ENCODE results near the gene E2F1. TPM values are rescaled to one million over a fixed set of nuclear protein-coding genes. Genes with fewer than 3 reads are reported as not detected.

Gene E2F1
- total and polyA plus RNA-seq, 4 donors: 0.10 to 11.0 (median 0.88) TPM

- peaks cover 2 to 17% (median 8%) of the 10 kb centered on the region in 4 donors for H3K4me1 ChIP-seq (ENCODE audit: control insufficient read depth in 4 of 4, insufficient read depth in 4 of 4, low read length in 3 of 4)
- WGBS: 94% methylated on average over 9 of the region's 9 CpGs
- no peak for TF ChIP-seq RXRA (IDR thresholded peaks at IDR 0.05)
- TF ChIP-seq, protein P1, sequence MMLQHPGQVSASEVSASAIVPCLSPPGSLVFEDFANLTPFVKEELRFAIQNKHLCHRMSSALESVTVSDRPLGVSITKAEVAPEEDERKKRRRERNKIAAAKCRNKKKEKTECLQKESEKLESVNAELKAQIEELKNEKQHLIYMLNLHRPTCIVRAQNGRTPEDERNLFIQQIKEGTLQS (IDR thresholded peaks at IDR 0.05): no peak
- TF ChIP-seq RAD21 (IDR thresholded peaks at IDR 0.05): no peak
- TF ChIP-seq, protein P2, sequence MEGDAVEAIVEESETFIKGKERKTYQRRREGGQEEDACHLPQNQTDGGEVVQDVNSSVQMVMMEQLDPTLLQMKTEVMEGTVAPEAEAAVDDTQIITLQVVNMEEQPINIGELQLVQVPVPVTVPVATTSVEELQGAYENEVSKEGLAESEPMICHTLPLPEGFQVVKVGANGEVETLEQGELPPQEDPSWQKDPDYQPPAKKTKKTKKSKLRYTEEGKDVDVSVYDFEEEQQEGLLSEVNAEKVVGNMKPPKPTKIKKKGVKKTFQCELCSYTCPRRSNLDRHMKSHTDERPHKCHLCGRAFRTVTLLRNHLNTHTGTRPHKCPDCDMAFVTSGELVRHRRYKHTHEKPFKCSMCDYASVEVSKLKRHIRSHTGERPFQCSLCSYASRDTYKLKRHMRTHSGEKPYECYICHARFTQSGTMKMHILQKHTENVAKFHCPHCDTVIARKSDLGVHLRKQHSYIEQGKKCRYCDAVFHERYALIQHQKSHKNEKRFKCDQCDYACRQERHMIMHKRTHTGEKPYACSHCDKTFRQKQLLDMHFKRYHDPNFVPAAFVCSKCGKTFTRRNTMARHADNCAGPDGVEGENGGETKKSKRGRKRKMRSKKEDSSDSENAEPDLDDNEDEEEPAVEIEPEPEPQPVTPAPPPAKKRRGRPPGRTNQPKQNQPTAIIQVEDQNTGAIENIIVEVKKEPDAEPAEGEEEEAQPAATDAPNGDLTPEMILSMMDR (IDR thresholded peaks at IDR 0.05; ENCODE audit: low read depth, low read length, missing input control): no peak
- no peak for TF ChIP-seq JUND (IDR thresholded peaks at IDR 0.05)
- TF ChIP-seq YY1 (IDR thresholded peaks at IDR 0.05): no peak
- no peaks in the 10 kb centered on the region for H3K27me3 ChIP-seq (ENCODE audit: control insufficient read depth in 4 of 4, insufficient read depth in 4 of 4, low read length in 3 of 4)
- H3K36me3 ChIP-seq (ENCODE audit: control insufficient read depth in 4 of 4, insufficient read depth in 3 of 4, low read depth in 1 of 4, low read length in 3 of 4): no peaks in the 10 kb centered on the region
- H3K27ac ChIP-seq (ENCODE audit: low read depth in 1 of 2, low read length in 2 of 2): no peak overlapping the region
- H3K9me3 ChIP-seq (ENCODE audit: control insufficient read depth in 4 of 4, low read length in 3 of 4): no peaks in the 10 kb centered on the region
- H3K9ac ChIP-seq (ENCODE audit: low read depth in 1 of 2, low read length in 2 of 2): no peak overlapping the region
- H3K4me3 ChIP-seq (ENCODE audit: low read depth in 1 of 3, low read length in 3 of 3): no peak overlapping the region
- DNase-seq (ENCODE audit: low spot score): no peak
Observed at GRCh38 chr20:33681728-33682353, 4.3 kb downstream of the E2F1 start.

GRCh38 chr20:33681288-33681687 lies 4.9 kb downstream of the E2F1 start:
- no peak for DNase-seq (ENCODE audit: low spot score)
- no peaks in the 10 kb centered on the region for H3K36me3 ChIP-seq (ENCODE audit: control insufficient read depth in 4 of 4, insufficient read depth in 3 of 4, low read depth in 1 of 4, low read length in 3 of 4)
- 90% methylated on average over 5 of the region's 5 CpGs for WGBS
- no peak overlapping the region for H3K9ac ChIP-seq (ENCODE audit: low read depth in 1 of 2, low read length in 2 of 2)
- no peak overlapping the region for H3K27ac ChIP-seq (ENCODE audit: low read depth in 1 of 2, low read length in 2 of 2)
- H3K4me1 ChIP-seq (ENCODE audit: control insufficient read depth in 4 of 4, insufficient read depth in 4 of 4, low read length in 3 of 4): peaks cover 0 to 14% (median 6%) of the 10 kb centered on the region in 4 donors
- H3K4me3 ChIP-seq (ENCODE audit: low read depth in 1 of 3, low read length in 3 of 3): no peak overlapping the region
- no peaks in the 10 kb centered on the region for H3K27me3 ChIP-seq (ENCODE audit: control insufficient read depth in 4 of 4, insufficient read depth in 4 of 4, low read length in 3 of 4)
- TF ChIP-seq, protein P3, sequence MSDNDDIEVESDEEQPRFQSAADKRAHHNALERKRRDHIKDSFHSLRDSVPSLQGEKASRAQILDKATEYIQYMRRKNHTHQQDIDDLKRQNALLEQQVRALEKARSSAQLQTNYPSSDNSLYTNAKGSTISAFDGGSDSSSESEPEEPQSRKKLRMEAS (IDR thresholded peaks at IDR 0.05): no peak
- no peak for TF ChIP-seq YY1 (IDR thresholded peaks at IDR 0.05)
- TF ChIP-seq HNF4A (conservative IDR thresholded peaks at IDR 0.05): no peak
- TF ChIP-seq, protein P1 (IDR thresholded peaks at IDR 0.05): no peak
- TF ChIP-seq FOXA2 (IDR thresholded peaks at IDR 0.05): no peak
- no peak for TF ChIP-seq SP1 (IDR thresholded peaks at IDR 0.05)
- TF ChIP-seq, protein P4, sequence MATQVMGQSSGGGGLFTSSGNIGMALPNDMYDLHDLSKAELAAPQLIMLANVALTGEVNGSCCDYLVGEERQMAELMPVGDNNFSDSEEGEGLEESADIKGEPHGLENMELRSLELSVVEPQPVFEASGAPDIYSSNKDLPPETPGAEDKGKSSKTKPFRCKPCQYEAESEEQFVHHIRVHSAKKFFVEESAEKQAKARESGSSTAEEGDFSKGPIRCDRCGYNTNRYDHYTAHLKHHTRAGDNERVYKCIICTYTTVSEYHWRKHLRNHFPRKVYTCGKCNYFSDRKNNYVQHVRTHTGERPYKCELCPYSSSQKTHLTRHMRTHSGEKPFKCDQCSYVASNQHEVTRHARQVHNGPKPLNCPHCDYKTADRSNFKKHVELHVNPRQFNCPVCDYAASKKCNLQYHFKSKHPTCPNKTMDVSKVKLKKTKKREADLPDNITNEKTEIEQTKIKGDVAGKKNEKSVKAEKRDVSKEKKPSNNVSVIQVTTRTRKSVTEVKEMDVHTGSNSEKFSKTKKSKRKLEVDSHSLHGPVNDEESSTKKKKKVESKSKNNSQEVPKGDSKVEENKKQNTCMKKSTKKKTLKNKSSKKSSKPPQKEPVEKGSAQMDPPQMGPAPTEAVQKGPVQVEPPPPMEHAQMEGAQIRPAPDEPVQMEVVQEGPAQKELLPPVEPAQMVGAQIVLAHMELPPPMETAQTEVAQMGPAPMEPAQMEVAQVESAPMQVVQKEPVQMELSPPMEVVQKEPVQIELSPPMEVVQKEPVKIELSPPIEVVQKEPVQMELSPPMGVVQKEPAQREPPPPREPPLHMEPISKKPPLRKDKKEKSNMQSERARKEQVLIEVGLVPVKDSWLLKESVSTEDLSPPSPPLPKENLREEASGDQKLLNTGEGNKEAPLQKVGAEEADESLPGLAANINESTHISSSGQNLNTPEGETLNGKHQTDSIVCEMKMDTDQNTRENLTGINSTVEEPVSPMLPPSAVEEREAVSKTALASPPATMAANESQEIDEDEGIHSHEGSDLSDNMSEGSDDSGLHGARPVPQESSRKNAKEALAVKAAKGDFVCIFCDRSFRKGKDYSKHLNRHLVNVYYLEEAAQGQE (IDR thresholded peaks at IDR 0.05): no peak
- TF ChIP-seq, protein P5, sequence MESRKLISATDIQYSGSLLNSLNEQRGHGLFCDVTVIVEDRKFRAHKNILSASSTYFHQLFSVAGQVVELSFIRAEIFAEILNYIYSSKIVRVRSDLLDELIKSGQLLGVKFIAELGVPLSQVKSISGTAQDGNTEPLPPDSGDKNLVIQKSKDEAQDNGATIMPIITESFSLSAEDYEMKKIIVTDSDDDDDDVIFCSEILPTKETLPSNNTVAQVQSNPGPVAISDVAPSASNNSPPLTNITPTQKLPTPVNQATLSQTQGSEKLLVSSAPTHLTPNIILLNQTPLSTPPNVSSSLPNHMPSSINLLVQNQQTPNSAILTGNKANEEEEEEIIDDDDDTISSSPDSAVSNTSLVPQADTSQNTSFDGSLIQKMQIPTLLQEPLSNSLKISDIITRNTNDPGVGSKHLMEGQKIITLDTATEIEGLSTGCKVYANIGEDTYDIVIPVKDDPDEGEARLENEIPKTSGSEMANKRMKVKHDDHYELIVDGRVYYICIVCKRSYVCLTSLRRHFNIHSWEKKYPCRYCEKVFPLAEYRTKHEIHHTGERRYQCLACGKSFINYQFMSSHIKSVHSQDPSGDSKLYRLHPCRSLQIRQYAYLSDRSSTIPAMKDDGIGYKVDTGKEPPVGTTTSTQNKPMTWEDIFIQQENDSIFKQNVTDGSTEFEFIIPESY (IDR thresholded peaks at IDR 0.05): no peak
- TF ChIP-seq RAD21 (IDR thresholded peaks at IDR 0.05): no peak
- TF ChIP-seq, protein P2 (IDR thresholded peaks at IDR 0.05; ENCODE audit: low read depth, low read length, missing input control): no peak
- no peak for TF ChIP-seq GABPA (IDR thresholded peaks at IDR 0.05 in 1 of 2, conservative IDR thresholded peaks at IDR 0.05 in 1 of 2)
- TF ChIP-seq EGR1 (IDR thresholded peaks at IDR 0.05; ENCODE audit: low read depth in 2 of 2): no peak
- TF ChIP-seq NR2F2 (IDR thresholded peaks at IDR 0.05): no peak
- TF ChIP-seq FOXA1 (IDR thresholded peaks at IDR 0.05): no peak
- no peak for TF ChIP-seq JUND (IDR thresholded peaks at IDR 0.05)
- TF ChIP-seq HNF4G (IDR thresholded peaks at IDR 0.05): no peak
- no peaks in the 10 kb centered on the region for H3K9me3 ChIP-seq (ENCODE audit: control insufficient read depth in 4 of 4, low read length in 3 of 4)
